IPS-18a (cell line): Measurements from ENCODE around the gene TMEM59L.

Source experiments
- H3K27ac ChIP-seq: one replicate; pipeline ENCODE4 v1.5.1; 2013; ENCODE audit warnings: low read length
- H3K27me3 ChIP-seq: one replicate; pipeline ENCODE4 v1.6.1; 2013; ENCODE audit warnings: mild to moderate bottlenecking, low read length; ENCODE audit not compliant: control insufficient read depth, insufficient read depth
- H3K36me3 ChIP-seq: one replicate; pipeline ENCODE4 v1.6.1; 2013; ENCODE audit warnings: low read depth, low read length; ENCODE audit not compliant: control insufficient read depth
- H3K4me1 ChIP-seq: one replicate; pipeline ENCODE4 v1.6.1; 2013; ENCODE audit warnings: low read depth, low read length; ENCODE audit not compliant: control insufficient read depth
- H3K4me3 ChIP-seq: one replicate; pipeline ENCODE4 v1.5.1; 2013; ENCODE audit warnings: low read length
- H3K9ac ChIP-seq: one replicate; pipeline ENCODE4 v1.6.1; 2013; ENCODE audit warnings: mild to moderate bottlenecking, low read length, moderate library complexity
- H3K9me3 ChIP-seq: one replicate; pipeline ENCODE4 v1.6.1; 2013; ENCODE audit warnings: low read depth, low read length; ENCODE audit not compliant: control insufficient read depth

Gene TMEM59L

DNA sequence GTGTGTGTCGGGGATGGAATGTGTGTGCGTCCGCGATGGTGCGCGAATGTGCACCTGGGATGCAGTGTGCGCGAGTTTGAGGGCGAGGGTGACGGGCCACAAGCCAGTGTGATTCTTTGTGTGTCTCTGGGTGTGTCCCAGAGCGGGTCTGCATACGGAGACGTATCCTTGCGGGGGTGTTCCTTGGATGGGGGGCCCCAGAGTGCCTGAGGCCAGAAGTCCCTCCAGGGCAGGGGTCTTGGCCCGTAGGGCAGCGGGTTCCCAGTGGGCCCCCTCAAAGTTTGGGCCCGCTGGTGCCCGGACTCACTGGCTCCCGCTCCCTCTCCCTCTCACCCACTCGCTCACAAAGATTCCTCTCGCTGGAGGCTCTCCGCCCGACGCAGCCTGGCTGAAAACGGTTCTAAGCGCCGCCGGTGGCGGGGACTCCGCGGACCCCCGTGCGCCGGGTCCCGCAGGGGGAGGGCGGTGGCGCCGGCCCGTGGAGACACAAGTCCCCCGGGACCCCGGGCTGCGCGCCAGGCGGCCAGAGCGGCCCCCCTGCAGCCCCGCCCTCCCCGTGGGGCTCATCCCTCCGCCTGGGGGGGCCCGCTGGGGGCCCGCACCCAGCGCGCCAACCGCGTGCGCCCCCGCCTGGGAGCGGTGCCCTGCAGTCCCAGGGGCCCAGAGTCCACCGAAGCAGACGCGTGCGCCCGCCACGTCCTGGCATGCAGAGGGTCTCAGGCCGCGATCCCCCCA is 7.0 kb upstream of the TMEM59L start:
- Histone ChIP-seq H3K4me3 (no peak overlapping the region), H3K27me3 (peaks cover 98% of the 10 kb centered on the region), H3K9ac (no peak overlapping the region)

DNA sequence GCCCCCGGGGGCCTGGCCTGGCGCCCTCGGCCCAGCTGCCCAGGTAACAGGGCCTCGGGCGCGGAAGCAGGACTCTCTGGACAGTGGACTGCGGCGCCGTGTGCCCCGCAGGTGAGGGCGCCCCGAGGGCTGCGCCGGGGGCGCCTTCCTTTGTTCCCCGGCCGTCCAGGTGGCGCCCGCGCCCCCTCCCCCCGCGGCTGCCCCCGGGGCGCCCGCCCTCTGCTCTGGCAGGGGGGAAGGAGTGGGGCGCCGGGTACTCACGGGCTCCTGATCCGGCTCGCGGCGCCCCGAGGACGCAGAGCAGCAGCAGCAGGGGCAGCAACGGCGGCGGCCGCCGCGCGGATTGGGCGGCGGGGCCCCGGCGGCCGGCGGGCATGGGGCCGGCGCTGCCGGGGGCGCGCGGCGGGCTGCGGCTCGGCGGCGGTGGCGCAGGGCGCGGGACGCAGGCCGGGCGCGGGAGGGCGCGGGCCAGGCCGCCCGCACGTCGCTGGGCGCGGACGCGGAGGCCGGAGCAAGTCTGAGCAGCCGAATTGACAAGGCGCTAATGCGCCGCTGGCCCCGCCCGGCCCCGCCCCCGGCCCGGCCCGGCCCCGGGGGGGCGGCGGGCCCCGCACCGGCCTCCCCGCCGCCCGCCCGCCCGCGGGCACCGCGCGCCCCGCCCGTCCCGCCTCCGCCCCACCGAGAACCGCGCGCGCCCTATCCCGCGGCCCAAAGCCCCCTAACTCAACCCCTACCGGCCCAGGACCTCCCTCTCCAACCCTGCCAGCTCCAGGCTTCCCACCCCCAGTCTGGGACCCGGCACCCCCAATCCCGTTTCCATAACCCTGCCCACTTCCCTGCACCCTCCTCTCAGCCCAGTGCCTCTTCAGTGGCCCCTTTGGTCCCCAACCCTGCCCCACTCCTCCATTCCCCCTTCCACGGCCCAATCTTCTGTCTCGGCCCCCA is 6.1 kb upstream of the TMEM59L start, which contains the start of gene CRLF1:
Gene CRLF1, minus strand, starts transcription at position 519 of the 945 bp plus-strand sequence. Its CDS starts 143 bp downstream, at position 376.
- Histone ChIP-seq H3K27ac (no peak within 1 kb of the TSS), H3K9ac (no peak within 1 kb of the TSS)

More for the DNA sequence above, 7.0 kb upstream of the TMEM59L start:
- Histone ChIP-seq H3K4me1 (peaks cover 25% of the 10 kb centered on the region), H3K27ac (no peak overlapping the region), H3K9me3 (no peaks in the 10 kb centered on the region), H3K36me3 (no peaks in the 10 kb centered on the region)

DNA sequence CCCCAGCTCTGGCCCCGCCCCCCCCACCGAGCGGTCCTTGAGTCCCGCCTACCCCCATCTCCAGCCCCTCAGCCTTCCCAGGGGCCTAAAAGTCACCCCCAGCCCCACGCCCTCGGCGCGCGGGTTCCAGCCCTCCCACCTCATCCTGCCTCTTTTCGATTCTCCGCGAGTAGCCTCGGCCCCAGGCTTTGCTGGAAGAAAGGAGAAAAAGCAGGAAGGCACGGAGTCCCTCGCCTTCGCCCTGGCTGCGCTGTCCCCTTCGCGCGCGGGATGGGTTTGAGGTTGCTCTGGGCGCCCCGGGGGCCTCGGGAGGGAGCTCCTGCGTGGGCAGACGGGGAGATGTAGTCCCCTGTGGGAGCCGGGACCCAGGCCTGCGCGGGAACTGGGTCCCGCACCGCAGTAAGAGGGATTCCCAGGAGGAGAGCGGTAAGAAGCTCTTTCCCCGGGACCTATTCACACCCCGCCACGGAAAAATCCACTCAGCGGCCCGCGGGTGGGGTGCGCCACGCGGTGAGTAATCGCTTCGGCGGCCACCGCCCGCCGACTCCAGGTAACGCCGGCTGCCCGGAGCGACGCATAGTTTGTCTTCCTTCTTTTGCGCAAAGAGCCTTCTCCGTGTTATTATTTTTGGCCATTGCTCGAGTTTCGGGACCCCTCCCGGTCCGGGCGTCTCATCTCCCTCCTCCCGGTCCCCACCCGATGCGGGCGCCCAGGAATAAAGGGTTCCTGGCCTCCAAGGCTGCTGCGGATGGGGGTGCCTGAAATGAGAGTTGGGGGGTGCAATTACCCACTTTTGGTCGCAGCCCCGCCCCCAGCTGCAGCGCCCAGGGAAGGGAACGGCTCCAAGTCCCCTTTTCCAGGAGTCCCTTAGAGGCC is 5.2 kb upstream of the TMEM59L start:
- H3K27me3 ChIP-seq = peaks cover 98% of the 10 kb centered on the region

More for the DNA sequence above, 6.1 kb upstream of the TMEM59L start, which contains the start of gene CRLF1:
- H3K4me3 ChIP-seq = no peak within 1 kb of the TSS
- no peaks in the 10 kb centered on the region for H3K36me3 ChIP-seq
- H3K27me3 ChIP-seq = peaks cover 98% of the 10 kb centered on the region
- peaks cover 30% of the 10 kb centered on the region for H3K4me1 ChIP-seq
- no peaks in the 10 kb centered on the region for H3K9me3 ChIP-seq

DNA sequence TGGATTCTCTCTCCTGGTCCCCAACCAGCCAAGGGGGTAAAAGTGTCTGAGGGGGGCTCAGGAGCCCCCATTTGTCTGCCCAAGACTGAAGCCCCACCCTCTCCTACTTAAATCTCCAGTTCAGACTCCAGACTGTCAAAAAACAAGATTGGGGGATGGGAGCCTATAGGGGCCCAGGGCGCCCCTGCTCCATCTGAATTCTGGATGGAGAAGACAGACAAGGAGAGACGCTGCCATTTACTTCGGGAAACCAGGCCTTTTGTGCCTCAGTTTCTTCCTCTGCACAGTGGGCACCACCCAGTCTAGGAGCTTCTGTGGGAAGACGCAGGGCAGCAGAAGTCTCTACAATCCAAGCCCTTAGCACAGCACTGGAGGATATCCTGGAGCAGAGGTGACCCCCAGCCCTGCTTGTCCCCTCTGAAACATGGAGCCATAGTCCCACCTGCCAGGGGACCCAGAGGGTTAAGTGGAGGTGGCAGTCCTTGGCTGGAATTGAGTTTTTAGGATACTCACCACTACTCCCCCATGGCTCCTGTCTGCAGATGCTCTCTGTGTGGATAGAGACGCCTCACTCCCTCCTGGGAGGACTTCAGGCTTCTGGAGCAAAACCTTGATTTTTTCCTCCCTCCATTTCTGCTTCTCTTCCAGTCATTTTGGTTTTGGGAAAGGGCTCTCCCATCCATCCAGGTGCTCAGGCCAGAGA is 4.4 kb upstream of the TMEM59L start:
- Histone ChIP-seq H3K27ac (no peak overlapping the region), H3K4me3 (no peak overlapping the region), H3K9ac (no peak overlapping the region), H3K27me3 (peaks cover 98% of the 10 kb centered on the region), H3K4me1 (peaks cover 39% of the 10 kb centered on the region), H3K9me3 (no peaks in the 10 kb centered on the region), H3K36me3 (no peaks in the 10 kb centered on the region)

More for the DNA sequence above, 5.2 kb upstream of the TMEM59L start:
- Histone ChIP-seq H3K27ac (no peak overlapping the region), H3K9me3 (no peaks in the 10 kb centered on the region), H3K4me3 (no peak overlapping the region), H3K4me1 (peaks cover 37% of the 10 kb centered on the region), H3K36me3 (no peaks in the 10 kb centered on the region), H3K9ac (no peak overlapping the region)

DNA sequence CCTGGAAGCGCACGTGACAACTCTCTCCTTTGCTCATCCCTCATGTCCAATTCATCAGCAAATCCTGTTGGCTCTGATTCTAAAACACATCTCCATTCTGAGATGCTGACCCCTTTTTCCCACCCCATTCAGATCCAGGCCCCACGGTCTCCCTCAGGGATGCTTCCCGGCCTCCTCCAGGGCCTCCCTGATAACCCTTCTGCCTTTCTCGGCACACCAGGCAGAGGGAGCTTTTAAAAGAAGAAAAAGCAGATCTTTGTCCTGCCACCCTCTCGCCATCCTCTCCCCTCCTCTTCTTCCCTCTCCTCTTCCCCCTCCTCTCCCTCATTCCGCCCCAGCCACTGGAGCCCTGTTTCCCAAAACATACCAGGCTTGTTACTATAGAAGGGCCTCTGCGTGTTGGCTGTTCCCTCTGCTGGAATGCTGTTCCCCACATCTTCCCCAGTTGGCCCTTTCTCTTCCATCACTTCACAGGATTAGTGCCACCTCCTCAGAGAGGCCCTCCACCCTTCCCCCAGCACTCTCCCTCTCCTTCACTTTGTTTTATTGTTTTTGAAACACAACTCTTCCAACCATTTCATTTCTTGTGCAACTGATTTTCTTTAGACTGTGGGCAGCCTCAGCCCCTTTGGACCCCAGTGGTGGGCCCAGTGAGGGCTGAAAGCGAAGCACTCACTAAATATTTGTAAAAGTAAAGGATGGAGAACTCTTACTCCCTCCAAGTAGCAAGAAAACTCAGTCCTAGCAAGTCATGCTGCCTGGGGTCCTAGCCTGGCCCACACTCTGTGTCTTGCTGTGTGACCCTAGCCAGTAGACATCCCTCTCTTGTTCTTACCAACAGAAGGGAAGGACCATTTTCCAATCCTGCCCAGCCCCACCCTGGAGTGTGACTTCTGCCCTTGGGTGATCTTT is 3.6 kb upstream of the TMEM59L start:
- no peaks in the 10 kb centered on the region for H3K36me3 ChIP-seq
- no peak overlapping the region for H3K27ac ChIP-seq
- H3K4me1 ChIP-seq = peaks cover 41% of the 10 kb centered on the region
- H3K9ac ChIP-seq = no peak overlapping the region
- H3K27me3 ChIP-seq = peaks cover 98% of the 10 kb centered on the region
- no peak overlapping the region for H3K4me3 ChIP-seq
- no peaks in the 10 kb centered on the region for H3K9me3 ChIP-seq

DNA sequence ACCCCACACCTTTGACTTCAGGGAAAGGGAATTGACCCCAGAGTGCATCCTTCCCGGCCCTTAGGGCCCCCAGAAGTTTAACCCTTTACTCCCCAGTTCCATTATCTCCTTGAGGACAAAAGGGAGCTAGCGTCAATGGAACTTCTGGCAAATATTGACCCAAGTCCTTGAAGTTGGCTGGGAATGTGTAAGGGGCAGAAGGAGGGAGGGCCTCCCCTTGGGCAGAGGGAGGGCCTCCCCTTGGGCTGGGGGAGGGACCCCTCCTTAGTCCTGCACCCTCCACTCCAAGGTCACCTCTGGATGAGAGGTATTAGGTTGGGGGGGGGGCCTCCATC is 3.0 kb upstream of the TMEM59L start:
- Histone ChIP-seq H3K27me3 (peaks cover 98% of the 10 kb centered on the region), H3K4me1 (peaks cover 39% of the 10 kb centered on the region), H3K36me3 (no peaks in the 10 kb centered on the region), H3K4me3 (no peak overlapping the region), H3K9ac (no peak overlapping the region), H3K9me3 (no peaks in the 10 kb centered on the region), H3K27ac (no peak overlapping the region)

DNA sequence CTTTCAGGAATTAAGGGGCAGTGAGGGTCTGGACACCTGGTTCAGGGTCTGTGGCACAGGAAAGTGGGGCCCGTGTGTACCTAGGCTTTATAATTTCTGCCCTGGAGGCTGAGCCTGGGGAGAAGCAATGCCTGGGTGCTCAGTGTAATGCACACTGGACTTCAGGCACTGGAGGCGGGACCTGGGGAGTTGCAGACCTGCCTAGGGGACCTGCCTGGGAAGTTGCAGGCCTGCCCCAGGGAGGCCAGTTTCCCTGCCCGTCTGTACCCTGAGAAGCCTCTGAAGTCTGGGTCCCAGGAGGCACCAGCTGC is 2.5 kb upstream of the TMEM59L start:
- Histone ChIP-seq H3K9ac (no peak overlapping the region), H3K4me1 (peaks cover 39% of the 10 kb centered on the region), H3K4me3 (peak overlapping the region; percentile 33), H3K36me3 (no peaks in the 10 kb centered on the region), H3K9me3 (no peaks in the 10 kb centered on the region), H3K27me3 (peaks cover 98% of the 10 kb centered on the region), H3K27ac (no peak overlapping the region)

DNA sequence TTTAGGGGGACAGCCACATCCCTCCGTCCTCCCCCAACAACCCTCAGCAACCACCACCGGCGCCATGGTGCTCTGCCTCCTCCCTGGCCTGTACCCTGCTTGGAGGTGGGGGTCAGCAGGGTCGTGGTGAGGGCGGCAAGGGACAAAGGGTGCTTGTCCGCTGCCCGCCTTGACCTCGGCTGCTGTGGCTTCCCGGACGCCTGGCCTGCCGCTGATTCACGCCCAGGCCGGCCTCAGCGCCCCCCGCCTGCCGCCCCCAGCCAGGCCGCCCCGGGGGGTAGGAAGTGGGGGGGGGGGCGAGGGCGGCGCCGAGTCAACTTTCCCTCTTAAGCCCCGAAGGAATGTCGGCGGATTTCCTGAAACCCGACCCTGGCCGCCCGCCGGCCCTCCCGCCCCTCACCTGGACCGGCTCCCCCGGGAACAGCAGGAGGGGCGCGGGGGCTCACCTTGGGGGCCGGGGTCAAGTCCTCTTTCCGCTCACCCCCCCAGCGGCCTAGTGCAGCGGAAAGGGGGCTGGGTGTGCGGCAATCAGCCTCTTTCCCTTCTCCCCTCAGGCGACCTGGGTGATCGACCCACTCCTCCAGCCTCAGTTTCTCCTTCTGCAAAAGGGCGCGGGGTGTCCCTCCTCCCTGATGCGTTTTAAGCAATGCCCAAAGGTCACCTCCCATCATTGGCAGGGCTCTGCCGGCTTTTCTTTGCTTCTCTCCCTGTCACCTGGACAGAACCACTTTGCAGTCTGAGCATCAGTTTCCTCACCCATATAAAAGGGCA is 1.9 kb upstream of the TMEM59L start:
- Histone ChIP-seq H3K9ac (no peak overlapping the region), H3K4me1 (peaks cover 39% of the 10 kb centered on the region), H3K27me3 (peaks cover 98% of the 10 kb centered on the region), H3K4me3 (peak overlapping the region; percentile 33), H3K36me3 (no peaks in the 10 kb centered on the region), H3K27ac (no peak overlapping the region), H3K9me3 (no peaks in the 10 kb centered on the region)

DNA sequence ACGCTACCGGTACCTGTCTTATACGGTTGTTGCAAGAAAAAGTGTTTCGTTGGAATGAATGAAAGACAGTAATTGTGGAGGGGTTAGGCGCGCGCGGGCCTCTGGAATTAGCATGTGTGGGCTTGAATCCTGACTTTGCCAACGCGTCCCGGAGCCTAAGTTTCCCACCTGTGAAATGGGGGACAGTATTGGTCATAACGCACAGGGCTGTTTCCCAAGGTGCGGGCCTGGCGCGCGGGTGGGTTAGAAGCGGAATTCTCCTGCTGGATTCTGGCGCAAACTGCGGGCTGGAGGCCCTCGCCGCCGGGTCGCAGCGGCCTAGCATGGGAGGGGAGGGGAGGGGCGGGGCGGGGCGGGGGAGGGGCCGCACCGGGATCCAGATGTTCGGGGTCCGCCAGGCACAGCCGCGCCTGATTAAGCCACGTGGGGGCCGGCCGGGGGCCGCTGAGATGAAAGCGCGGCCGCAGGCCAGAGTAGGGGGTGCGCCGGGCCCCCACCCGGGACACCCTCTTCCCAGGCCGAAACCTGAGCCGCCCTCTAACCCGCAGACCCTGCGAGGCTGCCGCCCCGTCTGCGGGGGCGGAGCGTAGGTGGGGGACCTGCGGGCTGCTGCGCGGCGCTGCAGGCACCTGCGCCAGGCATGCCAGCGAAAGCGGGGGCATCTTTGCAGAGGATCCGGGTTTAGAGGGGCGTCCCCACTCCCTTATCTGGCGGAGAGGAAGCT is 1.2 kb upstream of the TMEM59L start:
- no peaks in the 10 kb centered on the region for H3K36me3 ChIP-seq
- no peak overlapping the region for H3K27ac ChIP-seq
- H3K4me3 ChIP-seq = peak overlapping the region; percentile 59
- peaks cover 39% of the 10 kb centered on the region for H3K4me1 ChIP-seq
- H3K9me3 ChIP-seq = no peaks in the 10 kb centered on the region
- no peak overlapping the region for H3K9ac ChIP-seq
- H3K27me3 ChIP-seq = peaks cover 96% of the 10 kb centered on the region
